WTC11 (cell line): ENCODE measurements around the gene LCA5. TPM values are rescaled to one million over a fixed set of nuclear protein-coding genes. Genes with fewer than 3 reads are reported as not detected.

Experiments used
- ATAC-seq: fragments of 200-7000 bp; cut with Tn5 transposase; 2 replicates; pipeline ENCODE4 v1.10.0; 2021; ENCODE audit warnings: mild to moderate bottlenecking, moderate library complexity
- CTCF ChIA-PET: fragments of 300-600 bp; sonication (Branson Sonifier 250); formaldehyde crosslinking; loops from one replicate; lab custom pipeline; 2021; ENCODE audit warnings: antibody characterized with exemption; lab: Charles Lee
- POLR2A ChIA-PET: fragments of 350-600 bp; sonication (Branson Sonifier 250); formaldehyde crosslinking; loops from one replicate; lab custom pipeline; 2021; ENCODE audit warnings: antibody characterized with exemption; lab: Charles Lee
- DNase-seq: peaks from one replicate; pipeline ENCODE4 v3.0.0; 2021; ENCODE audit warnings: low spot score
- H3K27ac Mint-ChIP-seq: 2 replicates; pipeline ENCODE4 v1.8.0; 2021; ENCODE audit warnings: mixed read lengths
- H3K27me3 Mint-ChIP-seq: 2 replicates; pipeline ENCODE4 v1.8.0; 2021; ENCODE audit warnings: low read depth, mild to moderate bottlenecking, moderate library complexity, mixed read lengths
- H3K36me3 Mint-ChIP-seq: 2 replicates; pipeline ENCODE4 v1.8.0; 2021; ENCODE audit warnings: mixed read lengths
- H3K4me1 Mint-ChIP-seq: 2 replicates; pipeline ENCODE4 v1.8.0; 2022; ENCODE audit warnings: mixed read lengths
- H3K4me3 Mint-ChIP-seq: 2 replicates; pipeline ENCODE4 v1.8.0; 2021; ENCODE audit warnings: mild to moderate bottlenecking, moderate library complexity, mixed read lengths
- H3K9me3 Mint-ChIP-seq: 2 replicates; pipeline ENCODE4 v1.8.0; 2021; ENCODE audit warnings: mixed read lengths
- ATF2 ChIP-seq: sonication (generic); formaldehyde crosslinking; IDR thresholded peaks from 2 replicates; pipeline ENCODE4 v1.8.1; 2022; ENCODE audit warnings: low read depth, missing genetic modification reagents, borderline replicate concordance
- IRF1 ChIP-seq: sonication (generic); formaldehyde crosslinking; IDR thresholded peaks from 2 replicates; pipeline ENCODE4 v1.8.0; 2023; ENCODE audit warnings: missing genetic modification reagents
- TEAD1 ChIP-seq: sonication (generic); formaldehyde crosslinking; IDR thresholded peaks from 2 replicates; pipeline ENCODE4 v1.8.0; 2022; ENCODE audit warnings: mild to moderate bottlenecking, missing genetic modification reagents
- ZBTB21 ChIP-seq: sonication (generic); formaldehyde crosslinking; IDR thresholded peaks from 2 replicates; pipeline ENCODE4 v1.8.1; 2023; ENCODE audit warnings: mild to moderate bottlenecking, missing genetic modification reagents, borderline replicate concordance
- ZNF671 ChIP-seq: fragments of 250-450 bp; sonication (Bioruptor Pico); IDR thresholded peaks from 2 replicates; pipeline ENCODE4 v1.8.0; 2021; ENCODE audit warnings: mild to moderate bottlenecking
- total RNA-seq: library from RNA; stranded (reverse); gene quantifications from 3 replicates; pipeline ENCODE4 v1.2.3, GENCODE V29; 2021

The LCA5 gene
- total RNA-seq, 1 experiment from 2014 or later: 3.8 TPM

GRCh38 chr6:79435746-79436145, 101.5 kb downstream of the LCA5 start:
- Mint-ChIP-seq H3K4me1 (peaks cover 1% of the 10 kb centered on the region), H3K36me3 (peaks cover under 1% of the 10 kb centered on the region; the same call in 1 of the 2 replicates), H3K9me3 (0 out of 2 replicates have a peak, but pooled peaks cover under 1% of the 10 kb centered on the region), H3K27ac (no peak overlapping the region), H3K4me3 (no peak overlapping the region), H3K27me3 (no peaks in the 10 kb centered on the region)
- no peak for DNase-seq
- TF ChIP-seq ATF2 (no peak), TEAD1 (CRISPR knock-in tag) (no peak), ZNF671 (CRISPR knock-in tag) (no peak), IRF1 (no peak), ZBTB21 (CRISPR knock-in tag) (no peak)
- CTCF ChIA-PET: no interaction called here
- POLR2A ChIA-PET: no interaction called here
- no peak for ATAC-seq

Other genes with a start within 250 kb of the LCA5 start
- gene SH3BGRL2, start 93.9 kb upstream of the LCA5 start, total RNA-seq: 13.8 to 16.5 TPM (median 15.5 TPM) in 3 replicates